GM13977 (cell line): ENCODE data around the gene CRAMP1.
"Not testable (repeated sequence)": the region's sequence is repeated elsewhere in the genome, so short reads cannot be mapped to it uniquely, and the experiment has no call there.

Source experiments
- DNase-seq: peaks from one replicate; pipeline ENCODE4 v3.0.0; 2012; ENCODE audit warnings: low spot score
- CTCF ChIP-seq: IDR thresholded peaks from 2 replicates; pipeline ENCODE4 v1.5.1; 2012; ENCODE audit warnings: mild to moderate bottlenecking, control low read depth; ENCODE audit not compliant: insufficient read depth; ENCODE audit errors: extremely low read depth, missing control alignments
- in situ Hi-C: fragments of 300-500 bp; cut with MboI; formaldehyde crosslinking; loops from one replicate; pipeline ENCODE4 v1.12.0; 2022; ENCODE audit warnings: low sequenced_read_pairs, low pct_unique_long_range_greater_than_20kb, mixed read lengths, inconsistent platforms; ENCODE audit not compliant: unreplicated experiment

Gene CRAMP1

GRCh38 chr16:1713331-1713730, 101.2 kb downstream of the CRAMP1 start:
- no peak for DNase-seq
- no peak for TF ChIP-seq CTCF
- in situ Hi-C loops: no loop called here

DNA sequence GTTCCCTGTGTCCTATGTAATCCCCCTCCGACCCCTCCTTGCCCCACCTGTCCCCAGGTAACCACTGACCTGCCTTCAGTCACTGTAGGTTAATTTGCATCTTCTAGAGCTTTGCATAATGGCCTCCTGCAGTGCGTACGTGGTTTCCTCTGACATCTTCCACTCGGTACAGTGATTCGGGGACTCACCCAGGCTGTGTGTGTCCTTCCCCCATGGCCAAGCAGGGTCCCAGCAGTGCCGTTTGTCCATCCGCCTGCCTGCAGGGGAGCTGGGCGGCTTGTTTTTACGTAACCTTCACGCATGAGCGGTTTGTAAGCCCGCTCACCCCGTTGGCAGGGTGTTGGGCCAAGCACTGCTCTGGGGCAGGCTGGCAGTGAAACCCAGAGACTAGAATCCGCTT, 101.8 kb downstream of the CRAMP1 start:
- in situ Hi-C loops: no loop called here
- no peak for TF ChIP-seq CTCF
- DNase-seq: peak; percentile 64

DNA sequence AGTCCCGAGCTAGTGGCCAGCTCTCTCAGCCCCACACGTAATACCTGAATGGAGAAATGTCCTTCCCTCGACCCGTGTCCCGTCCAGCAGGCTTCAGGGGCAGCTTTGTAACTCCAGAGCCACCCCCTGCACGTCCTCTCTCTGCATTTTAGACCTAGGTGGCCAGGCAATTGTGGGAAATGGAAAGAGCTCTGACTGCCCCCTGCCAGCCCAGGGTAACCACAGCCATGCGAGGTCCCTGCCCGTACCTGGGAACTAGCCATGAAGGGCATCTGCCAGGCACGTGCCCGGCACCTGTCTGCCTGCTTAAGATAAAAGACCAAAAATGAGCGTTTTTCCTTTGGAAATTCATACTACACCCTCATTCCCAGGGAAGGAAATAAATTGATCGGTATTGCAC, 103.1 kb downstream of the CRAMP1 start:
- DNase-seq: no peak
- TF ChIP-seq CTCF: no peak
- in situ Hi-C loops: no loop called here

DNA sequence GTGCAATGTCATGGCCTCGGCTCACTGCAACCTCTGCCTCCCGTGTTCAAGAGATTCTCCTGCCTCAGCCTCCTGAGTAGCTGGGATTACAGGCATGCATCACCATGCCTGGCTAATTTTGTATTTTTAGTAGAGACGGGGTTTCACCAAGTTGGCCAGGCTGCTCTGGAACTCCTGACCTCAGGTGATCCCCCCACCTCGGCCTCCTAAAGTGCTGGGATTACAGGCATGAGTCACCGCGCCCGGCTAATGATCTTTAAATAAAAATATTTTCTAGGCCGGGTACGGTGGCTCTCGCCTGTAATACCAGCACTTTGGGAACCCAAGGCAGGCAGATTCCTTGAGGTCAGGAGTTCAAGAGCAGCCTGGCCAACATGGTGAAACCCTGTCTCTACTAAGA, 106.1 kb downstream of the CRAMP1 start:
- in situ Hi-C loops, DNase-seq: not testable (repeated sequence)

DNA sequence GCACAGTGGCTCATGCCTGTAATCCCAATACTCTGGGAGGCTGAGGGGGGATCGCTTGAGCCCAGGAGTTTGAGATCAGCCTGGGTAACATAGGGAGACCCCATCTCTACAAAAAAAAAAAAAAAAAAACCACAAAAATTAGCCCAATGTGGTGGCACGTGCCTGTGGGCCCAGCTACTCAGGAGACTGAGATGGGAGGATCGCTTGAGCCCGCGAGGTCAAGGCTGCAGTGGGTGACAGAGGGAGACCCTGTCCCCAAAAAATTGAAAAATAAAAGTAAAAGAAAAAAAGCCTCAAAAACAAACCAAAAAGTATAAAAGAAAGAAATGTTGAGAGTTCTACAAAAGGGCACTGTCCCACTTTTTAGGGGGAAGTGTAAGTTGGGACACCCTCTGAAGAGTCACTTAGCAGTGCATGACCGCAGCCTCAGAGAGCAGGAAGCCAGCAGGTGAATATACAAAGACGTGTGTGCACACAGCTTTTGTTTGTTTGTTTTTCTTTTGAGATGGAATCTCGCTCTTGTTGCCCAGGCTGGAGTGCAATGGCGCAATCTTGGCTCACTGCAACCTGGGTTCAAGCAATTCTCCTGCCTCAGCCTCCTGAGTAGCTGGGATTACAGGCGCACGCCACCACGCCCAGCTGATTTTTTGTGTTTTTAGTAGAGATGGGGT, 107.5 kb downstream of the CRAMP1 start:
- DNase-seq, in situ Hi-C loops: not testable (repeated sequence)

DNA sequence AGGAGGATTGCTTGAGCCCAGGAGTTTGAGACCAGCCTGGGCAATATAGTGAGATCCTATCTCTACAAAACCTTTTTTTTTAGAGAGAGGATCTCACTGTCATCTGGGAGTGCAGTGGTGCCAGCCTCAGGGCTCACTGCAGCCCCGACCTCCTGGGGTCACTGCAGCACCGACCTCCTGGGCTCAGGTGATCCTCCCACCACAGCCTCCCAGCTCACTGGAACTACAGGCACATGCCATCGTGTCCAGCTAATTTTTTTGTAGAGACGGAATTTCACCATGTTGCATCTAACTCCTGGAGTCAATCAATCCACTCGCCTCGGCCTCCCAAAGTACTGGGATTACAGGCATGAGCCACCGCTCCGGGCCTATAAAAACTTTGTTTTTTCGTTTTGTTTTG, 109.2 kb downstream of the CRAMP1 start:
- TF ChIP-seq CTCF: no peak
- in situ Hi-C loops: no loop called here
- no peak for DNase-seq

- peak; percentile 73 for TF ChIP-seq CTCF
- in situ Hi-C loops: no loop called here
- peak; percentile 67 for DNase-seq
These were observed 111.4 kb downstream of the CRAMP1 start for GRCh38 chr16:1723450-1724147.
